Prostate gland (tissue), 2 donors: ENCODE results near the gene PIK3C3. TPM values are rescaled to one million over a fixed set of nuclear protein-coding genes. Genes with fewer than 3 reads are reported as not detected.

Experiments used
- DNase-seq: peaks from one replicate; pipeline ENCODE4 v3.0.0-alpha.2; 2019; ENCODE audit warnings: low spot score
- H3K27ac ChIP-seq, 2 donors: fragments of 200-600 bp; sonication (generic); 2 replicates each; pipeline ENCODE4 v1.5.1; 2017 to 2019
- H3K27me3 ChIP-seq: fragments of 200-600 bp; sonication (generic); replicated peaks from 2 replicates; pipeline ENCODE4 v1.5.1; 2019; ENCODE audit not compliant: insufficient read depth
- H3K36me3 ChIP-seq, 2 donors: fragments of 200-600 bp; sonication (generic); 1 replicate in 1 of 2; 2 replicates in 1 of 2; pipeline versions ENCODE4 v1.5.1 to v1.8.1; 2017 to 2019
- H3K4me1 ChIP-seq: fragments of 200-600 bp; sonication (generic); replicated peaks from 2 replicates; pipeline ENCODE4 v1.5.1; 2019
- H3K4me3 ChIP-seq, 2 donors: fragments of 200-600 bp; sonication (generic); 2 replicates each; pipeline ENCODE4 v1.5.1; 2017 to 2019
- H3K9me3 ChIP-seq: fragments of 200-600 bp; sonication (generic); 2 replicates; pipeline ENCODE4 v1.5.1; 2017
- POLR2A ChIP-seq: fragments of 450-650 bp; IDR thresholded peaks from one replicate; pipeline ENCODE4 v1.6.1; 2016; ENCODE audit warnings: antibody characterized with exemption, mild to moderate bottlenecking
- POLR2AphosphoS5 ChIP-seq: sonication (generic); formaldehyde crosslinking; IDR thresholded peaks from one replicate; pipeline ENCODE4 v1.6.1; 2017; ENCODE audit warnings: antibody characterized with exemption
- WGBS: methylation state at CpG from one replicate; pipeline ENCODE4 v1.1.5; 2018; 5-methylcytosine and 5-hydroxymethylcytosine counted together
- intact Hi-C: fragments of 100-400 bp; cut with DNase I; formaldehyde crosslinking; loops from one replicate; pipeline ENCODE4 v1.14.2; 2022
- total RNA-seq, 2 donors: library from RNA; depleted of rRNA; stranded (reverse); fragments of >200 nt; gene quantifications; one replicate each; pipeline ENCODE4 v1.1.0, GENCODE V29; 2016
- TF ChIP-seq, protein P1 (sequence below), 4 experiments: fragments of 200-600 bp in 2 of 4; fragments of 450-650 bp in 2 of 4; sonication (generic) in 2 of 4; IDR thresholded peaks; 1 replicate in 3 of 4; 2 replicates in 1 of 4; pipeline ENCODE4 v1.5.1; 2016 to 2019; ENCODE audit warnings: antibody characterized with exemption in 4 of 4, mild to moderate bottlenecking in 2 of 4, moderate library complexity in 2 of 4

The PIK3C3 gene
- total RNA-seq, 2 donors from 2014 or later: 42.8 to 48.1 TPM

- peak overlapping the region; percentile 72 to 79 for H3K4me3 ChIP-seq
- TF ChIP-seq POLR2A (no peak), POLR2AphosphoS5 (no peak)
- TF ChIP-seq, protein P1, sequence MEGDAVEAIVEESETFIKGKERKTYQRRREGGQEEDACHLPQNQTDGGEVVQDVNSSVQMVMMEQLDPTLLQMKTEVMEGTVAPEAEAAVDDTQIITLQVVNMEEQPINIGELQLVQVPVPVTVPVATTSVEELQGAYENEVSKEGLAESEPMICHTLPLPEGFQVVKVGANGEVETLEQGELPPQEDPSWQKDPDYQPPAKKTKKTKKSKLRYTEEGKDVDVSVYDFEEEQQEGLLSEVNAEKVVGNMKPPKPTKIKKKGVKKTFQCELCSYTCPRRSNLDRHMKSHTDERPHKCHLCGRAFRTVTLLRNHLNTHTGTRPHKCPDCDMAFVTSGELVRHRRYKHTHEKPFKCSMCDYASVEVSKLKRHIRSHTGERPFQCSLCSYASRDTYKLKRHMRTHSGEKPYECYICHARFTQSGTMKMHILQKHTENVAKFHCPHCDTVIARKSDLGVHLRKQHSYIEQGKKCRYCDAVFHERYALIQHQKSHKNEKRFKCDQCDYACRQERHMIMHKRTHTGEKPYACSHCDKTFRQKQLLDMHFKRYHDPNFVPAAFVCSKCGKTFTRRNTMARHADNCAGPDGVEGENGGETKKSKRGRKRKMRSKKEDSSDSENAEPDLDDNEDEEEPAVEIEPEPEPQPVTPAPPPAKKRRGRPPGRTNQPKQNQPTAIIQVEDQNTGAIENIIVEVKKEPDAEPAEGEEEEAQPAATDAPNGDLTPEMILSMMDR (IDR thresholded peaks at IDR 0.05): no peak
- H3K27ac ChIP-seq: peak overlapping the region; percentile 69 to 74
- H3K27me3 ChIP-seq: no peaks in the 10 kb centered on the region
- intact Hi-C loops: no loop called here
- no peaks in the 10 kb centered on the region for H3K9me3 ChIP-seq
- no peak for DNase-seq
- H3K4me1 ChIP-seq: no peaks in the 10 kb centered on the region
- no peaks in the 10 kb centered on the region for H3K36me3 ChIP-seq
- 8% methylated on average over 11 of the region's 11 CpGs for WGBS
Observed at GRCh38 chr18:41955688-41956087, 654 bp downstream of the PIK3C3 start.

GRCh38 chr18:41959045-41959444 is 4.0 kb downstream of the PIK3C3 start:
- Histone ChIP-seq H3K27me3 (no peaks in the 10 kb centered on the region), H3K4me3 (no peak overlapping the region), H3K9me3 (no peaks in the 10 kb centered on the region), H3K36me3 (no peaks in the 10 kb centered on the region), H3K27ac (no peak overlapping the region), H3K4me1 (no peaks in the 10 kb centered on the region)
- DNase-seq: no peak
- WGBS: 96% methylated on average over 1 of the region's 1 CpG
- TF ChIP-seq POLR2A: no peak
- TF ChIP-seq POLR2AphosphoS5: no peak
- TF ChIP-seq, protein P1 (IDR thresholded peaks at IDR 0.05): no peak
- intact Hi-C loops: no loop called here

DNA sequence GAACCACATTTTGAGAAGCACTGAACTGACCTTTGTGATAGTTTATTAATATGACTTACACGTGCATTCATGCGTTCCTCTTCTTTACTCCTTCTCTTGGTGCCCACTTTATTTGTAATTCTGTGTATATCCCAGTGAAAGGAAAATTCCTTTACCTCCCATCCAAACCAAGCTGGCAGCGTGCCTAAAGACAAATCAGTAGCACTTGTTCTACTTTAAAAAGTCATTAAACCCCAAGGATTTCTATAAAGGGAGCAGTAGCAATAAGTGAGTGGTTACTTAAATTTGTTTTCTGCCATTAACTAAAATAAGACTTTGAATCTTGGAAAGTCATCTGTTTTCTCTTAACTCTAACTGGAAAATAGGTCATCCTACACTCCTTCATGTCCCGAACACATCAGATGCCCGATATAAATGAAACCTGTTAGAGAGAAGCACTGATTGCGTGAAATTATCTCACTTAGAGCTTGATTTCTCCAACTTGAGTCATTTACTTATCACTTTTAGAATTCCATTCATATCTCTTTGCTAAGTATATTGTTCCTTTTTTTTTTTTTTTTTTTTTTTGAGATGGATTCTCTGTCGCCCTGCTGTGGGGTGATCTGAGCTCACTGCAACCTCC is 10.7 kb downstream of the PIK3C3 start:
- Histone ChIP-seq H3K27ac (no peak overlapping the region), H3K27me3 (no peaks in the 10 kb centered on the region), H3K9me3 (no peaks in the 10 kb centered on the region), H3K4me1 (no peaks in the 10 kb centered on the region), H3K4me3 (no peak overlapping the region), H3K36me3 (no peaks in the 10 kb centered on the region)
- intact Hi-C loops: no loop called here
- TF ChIP-seq, protein P1 (IDR thresholded peaks at IDR 0.05): no peak
- TF ChIP-seq POLR2AphosphoS5 (no peak), POLR2A (no peak)
- DNase-seq: no peak
- 89% methylated on average over 7 of the region's 7 CpGs for WGBS

GRCh38 chr18:41966943-41967342 is 11.9 kb downstream of the PIK3C3 start:
- Histone ChIP-seq H3K9me3 (no peaks in the 10 kb centered on the region), H3K36me3 (no peaks in the 10 kb centered on the region), H3K4me3 (no peak overlapping the region), H3K27ac (no peak overlapping the region), H3K4me1 (no peaks in the 10 kb centered on the region), H3K27me3 (no peaks in the 10 kb centered on the region)
- TF ChIP-seq POLR2A: no peak
- TF ChIP-seq, protein P1 (IDR thresholded peaks at IDR 0.05): no peak
- no peak for TF ChIP-seq POLR2AphosphoS5
- WGBS: 93% methylated on average over 4 of the region's 4 CpGs
- no peak for DNase-seq
- intact Hi-C loops: no loop called here

- H3K27me3 ChIP-seq: no peaks in the 10 kb centered on the region
- WGBS: 72% methylated on average over 2 of the region's 2 CpGs
- H3K27ac ChIP-seq: no peak overlapping the region
- no peaks in the 10 kb centered on the region for H3K36me3 ChIP-seq
- TF ChIP-seq, protein P1 (IDR thresholded peaks at IDR 0.05): no peak
- TF ChIP-seq POLR2AphosphoS5 (no peak), POLR2A (no peak)
- intact Hi-C loops: no loop called here
- no peaks in the 10 kb centered on the region for H3K4me1 ChIP-seq
- no peaks in the 10 kb centered on the region for H3K9me3 ChIP-seq
- no peak overlapping the region for H3K4me3 ChIP-seq
- no peak for DNase-seq
Observed at GRCh38 chr18:41967680-41968079, 12.6 kb downstream of the PIK3C3 start.
